ENCODE data around the gene MRPS23. TPM values are rescaled to one million over a fixed set of nuclear protein-coding genes. Genes with fewer than 3 reads are reported as not detected.

MRPS23 gene
- total and polyA plus RNA-seq, 2 of the 4 experiments (the other 2 are of a cell fraction), result 23.5 to 37.3 TPM

DNA sequence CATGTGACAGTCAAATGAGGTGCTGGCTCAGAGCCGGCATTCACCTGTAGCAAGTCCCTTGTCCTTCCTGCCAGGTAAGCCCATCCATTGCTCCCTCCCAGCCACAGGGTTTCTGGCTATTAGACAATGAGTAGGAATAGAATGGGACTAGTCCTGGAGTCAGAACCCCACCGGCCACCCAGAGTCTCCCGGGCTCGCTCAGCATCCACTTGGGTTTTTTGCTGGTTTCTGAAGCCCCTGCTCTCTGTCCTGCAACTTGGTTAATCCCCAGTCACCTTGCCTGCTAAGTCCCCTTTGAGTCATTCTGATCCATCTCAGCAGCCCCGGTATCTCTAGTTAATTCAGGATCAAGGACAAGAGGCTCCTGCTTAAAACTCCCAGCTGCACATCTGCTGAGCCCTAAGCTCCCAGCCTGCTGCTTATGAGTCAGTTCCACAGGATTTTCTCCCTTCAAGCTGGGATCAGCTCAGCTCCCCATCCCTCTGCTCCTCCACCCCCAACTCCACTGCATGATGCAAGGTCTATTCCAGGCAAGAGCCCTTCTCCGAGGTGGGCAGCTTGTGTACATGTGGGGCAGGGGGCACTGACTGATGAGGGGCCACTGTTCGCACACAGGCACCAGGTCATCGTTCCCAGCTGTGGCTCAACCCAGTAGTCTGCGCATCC lies 19.9 kb upstream of the MRPS23 start (continued):
- TF ChIP-seq RAD21 (IDR thresholded peaks at IDR 0.05; ENCODE audit: low read length) (peak; percentile 28; the same call in 1 of the 2 replicates), CHD1 (IDR thresholded peaks at IDR 0.05; ENCODE audit: low read depth, low read length) (0 out of 2 replicates have a peak, but pooled peaks have one; percentile 58), BHLHE40 (IDR thresholded peaks at IDR 0.05; ENCODE audit: low read depth, low read length) (no peak; the same call in 1 of the 2 replicates)

DNA sequence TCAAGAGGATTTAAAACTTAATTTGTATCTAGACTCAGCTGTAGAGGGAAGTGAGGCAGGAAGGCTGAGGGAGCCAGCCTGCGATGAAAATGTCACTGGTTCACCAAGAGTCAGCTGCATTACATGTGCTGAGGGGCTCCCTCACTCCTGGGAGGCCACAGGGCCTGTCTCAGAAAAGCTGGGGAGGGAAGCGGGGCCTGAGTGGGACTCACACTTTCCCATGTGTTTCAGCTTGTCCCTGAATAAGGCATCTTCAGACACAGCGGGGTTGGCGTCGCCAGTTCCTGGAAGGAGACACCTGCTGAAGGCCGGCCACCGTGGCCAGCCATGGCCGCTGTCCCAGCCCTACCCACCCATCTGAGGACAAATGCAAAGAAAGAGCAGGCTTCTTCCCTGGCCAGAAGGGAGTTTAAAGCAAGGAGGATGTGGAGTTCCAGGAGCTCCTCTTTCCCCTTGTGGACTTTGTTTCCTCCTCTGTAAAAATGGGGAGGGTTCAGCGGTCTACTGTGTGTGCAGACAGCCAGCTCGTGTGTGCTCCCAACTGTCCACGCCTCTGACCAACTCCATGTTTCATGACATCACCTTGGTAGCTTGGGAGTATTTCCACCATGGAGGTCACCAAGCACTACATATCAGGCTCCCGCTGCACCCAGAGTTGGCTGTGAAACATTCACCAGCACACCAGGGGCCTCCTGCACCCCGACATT lies 19.2 kb upstream of the MRPS23 start:
- no peak for DNase-seq
- H3K27ac ChIP-seq (ENCODE audit: insufficient read depth, low read length), result peak overlapping the region; percentile 82
- H2BK5ac ChIP-seq (ENCODE audit: low read depth, low read length, poor library complexity, severe bottlenecking), result peak overlapping the region; percentile 96
- H4K20me1 ChIP-seq (ENCODE audit: insufficient read depth, low read length), result no peaks in the 10 kb centered on the region
- dilution Hi-C loops (cut with HindIII; ENCODE audit: low sequenced_read_pairs, unreplicated experiment) (loop anchor here (25.0 kb wide), 1 partner anchor 118 kb away; the partner anchor contains the start of gene VEZF1), intact Hi-C loops (cut with micrococcal nuclease) (no loop called here), in situ Hi-C loops (cut with MboI; ENCODE audit: low sequenced_read_pairs) (loop anchor here (25.0 kb wide), 1 partner anchor 468 kb away; the partner anchor contains the start of gene TSPOAP1)
- peaks cover 14 to 56% of the 10 kb centered on the region in 2 experiments for H3K79me1 ChIP-seq (ENCODE audit: low read depth in 1 of 2, low read length in 2 of 2)
- 86% methylated on average over 4 of the region's 13 CpGs; no CpG with 5 or more reads in 1 of the 2 experiments for WGBS, 2 experiments (ENCODE audit: extremely low coverage in 2 of 2, insufficient read length in 1 of 2)
- ATAC-seq (ENCODE audit: low read depth), result no peak
- peak overlapping the region; percentile 77 for H4K5ac ChIP-seq (ENCODE audit: low read depth, low read length)
- no peak overlapping the region for H2AFZ ChIP-seq (replicated peaks; ENCODE audit: low read length, poor library complexity)
- H4K91ac ChIP-seq (ENCODE audit: insufficient read depth, low read depth, low read length), result peak overlapping the region; percentile 77
- H3K56ac ChIP-seq (ENCODE audit: extremely low read depth, insufficient read depth, low read length), result peak overlapping the region; percentile 49
- peaks cover 32% of the 10 kb centered on the region for H3K9me1 ChIP-seq (ENCODE audit: insufficient read depth, low read length)
- H2AK9ac ChIP-seq (replicated peaks; ENCODE audit: low read depth, low read length, poor library complexity), result peak overlapping the region; percentile 89
- peak overlapping the region; percentile 96 for H2BK120ac ChIP-seq (ENCODE audit: low read depth, low read length)
- peak overlapping the region; percentile 77 to 78 for H4K8ac ChIP-seq (ENCODE audit: low read depth in 2 of 2, low read length in 2 of 2)
- BruUV-seq (replicated peaks), result no TSS peak
- ChIA-PET POLR2A (ENCODE audit: unreplicated experiment) (interaction anchor here (0.5 to 1.1 kb wide), 3 partner anchors 30 to 117 kb away, joined by 3 to 5 read pairs (median 5); no protein-coding TSS in a partner anchor), CTCF (interaction anchor here (1.0 to 3.8 kb wide), 5 partner anchors 9 to 130 kb away, joined by 4 to 24 read pairs (median 6); no protein-coding TSS in a partner anchor)
- H2BK15ac ChIP-seq (ENCODE audit: low read depth, low read length), result peak overlapping the region; percentile 54; the same call in 2 of the 3 replicates
- no peak overlapping the region for H3K4me2 ChIP-seq (ENCODE audit: low read depth, low read length)
- peak overlapping the region; percentile 74 for H3K18ac ChIP-seq (ENCODE audit: low read depth, low read length)
- H2BK20ac ChIP-seq (ENCODE audit: low read depth, low read length), result peak overlapping the region; percentile 91
- peaks cover 29% of the 10 kb centered on the region for H3K36me3 ChIP-seq (ENCODE audit: control insufficient read depth, insufficient read depth, low read length)
- H3K4me1 ChIP-seq (ENCODE audit: control insufficient read depth, insufficient read depth, low read length), result peaks cover 39% of the 10 kb centered on the region
- H3K4me3 ChIP-seq (ENCODE audit: insufficient read depth, low read depth, low read length), result no peak overlapping the region
- TF ChIP-seq CEBPB (IDR thresholded peaks at IDR 0.05; ENCODE audit: low read depth, low read length) (no peak), RCOR1 (IDR thresholded peaks at IDR 0.05; ENCODE audit: insufficient replicate concordance, low read length) (no peak), RAD21 (IDR thresholded peaks at IDR 0.05; ENCODE audit: low read length) (no peak), FOS (IDR thresholded peaks at IDR 0.05; ENCODE audit: low read depth, low read length) (no peak), MAZ (IDR thresholded peaks at IDR 0.05; ENCODE audit: borderline replicate concordance, low read depth, low read length) (no peak), POLR2A (IDR thresholded peaks at IDR 0.05; ENCODE audit: low read depth, low read length) (no peak)
- TF ChIP-seq, protein P1, sequence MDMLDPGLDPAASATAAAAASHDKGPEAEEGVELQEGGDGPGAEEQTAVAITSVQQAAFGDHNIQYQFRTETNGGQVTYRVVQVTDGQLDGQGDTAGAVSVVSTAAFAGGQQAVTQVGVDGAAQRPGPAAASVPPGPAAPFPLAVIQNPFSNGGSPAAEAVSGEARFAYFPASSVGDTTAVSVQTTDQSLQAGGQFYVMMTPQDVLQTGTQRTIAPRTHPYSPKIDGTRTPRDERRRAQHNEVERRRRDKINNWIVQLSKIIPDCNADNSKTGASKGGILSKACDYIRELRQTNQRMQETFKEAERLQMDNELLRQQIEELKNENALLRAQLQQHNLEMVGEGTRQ (IDR thresholded peaks at IDR 0.05; ENCODE audit: low read depth, low read length), result no peak
- peak overlapping the region; percentile 79 for H2AK5ac ChIP-seq (ENCODE audit: low read depth, low read length)
- peak overlapping the region; percentile 87 for H3K23ac ChIP-seq (ENCODE audit: low read depth, low read length)
- no peaks in the 10 kb centered on the region for H3K9me3 ChIP-seq (ENCODE audit: control insufficient read depth, insufficient read depth, low read length)
- H3K14ac ChIP-seq (replicated peaks; ENCODE audit: low read depth, low read length), result peak overlapping the region; percentile 79
- H3K4ac ChIP-seq (ENCODE audit: low read depth, low read length), result peak overlapping the region; percentile 99
- H3K9ac ChIP-seq (ENCODE audit: low read depth, low read length), result peak overlapping the region; percentile 71
- no peaks in the 10 kb centered on the region for H3K27me3 ChIP-seq (ENCODE audit: control insufficient read depth, insufficient read depth, low read length)

All from IMR-90 (cell line).